Kidney epithelial cell (primary cell): ENCODE data around the gene HNF1A. TPM values are rescaled to one million over a fixed set of nuclear protein-coding genes. Genes with fewer than 3 reads are reported as not detected.

Experiments
- DNase-seq: peaks from one replicate; pipeline ENCODE4 v3.0.0-alpha.2; 2010; ENCODE audit warnings: low read depth
- H3K27me3 ChIP-seq: 2 replicates; pipeline ENCODE4 v1.6.0; 2011; ENCODE audit warnings: low read length; ENCODE audit not compliant: control insufficient read depth, insufficient read depth
- H3K36me3 ChIP-seq: 2 replicates; pipeline ENCODE4 v1.5.1; 2011; ENCODE audit warnings: low read length; ENCODE audit not compliant: control insufficient read depth, insufficient read depth
- H3K4me3 ChIP-seq: 2 replicates; pipeline ENCODE4 v1.5.1; 2011; ENCODE audit warnings: low read depth, mild to moderate bottlenecking, control low read depth, low read length
- total RNA-seq: library from RNA; depleted of rRNA; stranded (reverse); fragments of >200 nt; gene quantifications from 2 replicates; pipeline ENCODE4 v1.2.3, GENCODE V29; 2015
- TF ChIP-seq, protein P1 (sequence below): IDR thresholded peaks from 2 replicates; pipeline ENCODE4 v1.5.1; 2011; ENCODE audit warnings: mild to moderate bottlenecking, moderate library complexity, low read length, control low read depth, inconsistent platforms; ENCODE audit not compliant: insufficient read depth, poor library complexity, severe bottlenecking

HNF1A gene
- total RNA-seq, 1 donor from 2014 or later = 0.25 TPM

DNA sequence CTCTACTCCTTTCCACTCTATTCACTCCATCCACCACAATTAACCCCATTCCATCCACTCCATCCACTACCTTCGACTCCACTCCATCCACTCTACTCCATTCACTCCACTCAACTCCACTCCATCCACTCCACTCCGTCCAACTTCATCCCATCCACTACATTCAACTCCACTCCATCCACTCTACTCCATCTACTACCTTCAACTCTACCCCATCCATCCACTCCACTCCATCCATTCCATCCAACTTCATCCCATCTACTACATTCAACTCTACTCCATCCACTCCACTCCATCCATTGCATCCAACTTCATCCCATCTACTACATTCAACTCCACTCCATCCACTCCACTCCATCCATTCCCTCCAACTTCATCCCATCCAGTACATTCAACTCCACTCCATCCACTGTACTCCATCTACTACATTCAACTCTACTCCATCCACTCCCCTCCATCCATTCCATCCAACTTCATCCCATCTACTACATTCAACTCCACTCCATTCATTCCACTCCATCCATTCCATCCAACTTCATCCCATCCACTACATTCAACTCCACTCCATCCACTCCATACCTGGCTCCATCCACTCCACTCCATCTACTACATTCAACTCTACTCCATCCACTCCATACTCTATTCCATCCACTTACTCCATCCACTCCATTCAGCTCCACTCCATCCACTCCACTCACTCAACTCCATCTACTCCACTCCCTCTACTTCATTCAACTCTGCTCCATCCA lies 16.4 kb downstream of the HNF1A start:
- H3K27me3 ChIP-seq = no peaks in the 10 kb centered on the region
- H3K4me3 ChIP-seq = no peak overlapping the region
- no peaks in the 10 kb centered on the region for H3K36me3 ChIP-seq
- no peak for DNase-seq
- TF ChIP-seq, protein P1, sequence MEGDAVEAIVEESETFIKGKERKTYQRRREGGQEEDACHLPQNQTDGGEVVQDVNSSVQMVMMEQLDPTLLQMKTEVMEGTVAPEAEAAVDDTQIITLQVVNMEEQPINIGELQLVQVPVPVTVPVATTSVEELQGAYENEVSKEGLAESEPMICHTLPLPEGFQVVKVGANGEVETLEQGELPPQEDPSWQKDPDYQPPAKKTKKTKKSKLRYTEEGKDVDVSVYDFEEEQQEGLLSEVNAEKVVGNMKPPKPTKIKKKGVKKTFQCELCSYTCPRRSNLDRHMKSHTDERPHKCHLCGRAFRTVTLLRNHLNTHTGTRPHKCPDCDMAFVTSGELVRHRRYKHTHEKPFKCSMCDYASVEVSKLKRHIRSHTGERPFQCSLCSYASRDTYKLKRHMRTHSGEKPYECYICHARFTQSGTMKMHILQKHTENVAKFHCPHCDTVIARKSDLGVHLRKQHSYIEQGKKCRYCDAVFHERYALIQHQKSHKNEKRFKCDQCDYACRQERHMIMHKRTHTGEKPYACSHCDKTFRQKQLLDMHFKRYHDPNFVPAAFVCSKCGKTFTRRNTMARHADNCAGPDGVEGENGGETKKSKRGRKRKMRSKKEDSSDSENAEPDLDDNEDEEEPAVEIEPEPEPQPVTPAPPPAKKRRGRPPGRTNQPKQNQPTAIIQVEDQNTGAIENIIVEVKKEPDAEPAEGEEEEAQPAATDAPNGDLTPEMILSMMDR = no peak

DNA sequence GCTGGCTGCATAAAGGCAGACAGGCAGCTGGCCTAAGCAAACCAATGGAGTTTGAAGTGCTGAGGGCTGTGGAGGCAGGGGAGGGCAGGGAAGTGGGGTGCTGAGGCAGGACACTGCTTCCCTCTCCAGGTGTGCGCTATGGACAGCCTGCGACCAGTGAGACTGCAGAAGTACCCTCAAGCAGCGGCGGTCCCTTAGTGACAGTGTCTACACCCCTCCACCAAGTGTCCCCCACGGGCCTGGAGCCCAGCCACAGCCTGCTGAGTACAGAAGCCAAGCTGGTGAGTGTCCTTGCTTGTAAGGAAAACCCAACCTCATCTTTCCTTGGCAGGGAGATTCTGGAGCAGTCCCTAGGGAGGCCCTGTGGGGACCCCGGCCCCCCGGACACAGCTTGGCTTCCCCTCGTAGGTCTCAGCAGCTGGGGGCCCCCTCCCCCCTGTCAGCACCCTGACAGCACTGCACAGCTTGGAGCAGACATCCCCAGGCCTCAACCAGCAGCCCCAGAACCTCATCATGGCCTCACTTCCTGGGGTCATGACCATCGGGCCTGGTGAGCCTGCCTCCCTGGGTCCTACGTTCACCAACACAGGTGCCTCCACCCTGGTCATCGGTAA lies 17.9 kb downstream of the HNF1A start:
- TF ChIP-seq, protein P1 = no peak

DNA sequence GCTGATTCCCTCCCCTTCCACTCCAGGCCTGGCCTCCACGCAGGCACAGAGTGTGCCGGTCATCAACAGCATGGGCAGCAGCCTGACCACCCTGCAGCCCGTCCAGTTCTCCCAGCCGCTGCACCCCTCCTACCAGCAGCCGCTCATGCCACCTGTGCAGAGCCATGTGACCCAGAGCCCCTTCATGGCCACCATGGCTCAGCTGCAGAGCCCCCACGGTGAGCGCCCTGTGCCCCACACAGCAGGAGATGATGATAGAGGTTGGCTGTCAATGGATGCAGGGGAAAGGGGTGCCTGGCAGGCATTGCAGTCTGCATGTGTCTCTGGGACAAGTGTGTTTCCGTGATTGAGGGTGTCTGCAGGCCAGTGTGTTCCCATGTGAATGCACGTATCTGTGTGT lies 19.1 kb downstream of the HNF1A start:
- TF ChIP-seq, protein P1 = no peak
- Histone ChIP-seq H3K36me3 (no peaks in the 10 kb centered on the region), H3K4me3 (no peak overlapping the region), H3K27me3 (no peaks in the 10 kb centered on the region)
- no peak for DNase-seq

More for the DNA sequence above, 17.9 kb downstream of the HNF1A start:
- no peak for DNase-seq
- no peaks in the 10 kb centered on the region for H3K36me3 ChIP-seq
- H3K4me3 ChIP-seq = no peak overlapping the region
- no peaks in the 10 kb centered on the region for H3K27me3 ChIP-seq

DNA sequence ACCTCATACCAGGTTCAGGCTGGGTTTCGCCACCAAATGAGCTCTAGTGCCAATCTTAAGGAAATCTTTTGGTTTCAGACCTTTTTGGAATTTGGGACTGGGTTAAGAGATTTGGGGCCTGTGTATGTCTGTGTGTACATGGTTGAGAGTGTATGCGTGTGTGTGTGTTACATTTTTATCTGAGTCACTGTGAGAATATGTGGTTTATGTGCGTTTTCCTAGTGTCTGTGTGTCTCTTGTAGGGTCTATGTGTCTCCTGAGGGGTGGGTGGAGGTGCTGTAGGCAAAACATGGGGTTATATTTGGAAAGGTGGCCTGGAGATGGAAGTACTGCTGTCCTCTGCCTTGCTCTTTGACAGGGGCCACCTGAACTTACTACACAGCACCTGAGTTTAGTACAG lies 20.1 kb downstream of the HNF1A start:
- Histone ChIP-seq H3K36me3 (no peaks in the 10 kb centered on the region), H3K4me3 (no peak overlapping the region), H3K27me3 (no peaks in the 10 kb centered on the region)
- no peak for DNase-seq
- TF ChIP-seq, protein P1 = no peak

DNA sequence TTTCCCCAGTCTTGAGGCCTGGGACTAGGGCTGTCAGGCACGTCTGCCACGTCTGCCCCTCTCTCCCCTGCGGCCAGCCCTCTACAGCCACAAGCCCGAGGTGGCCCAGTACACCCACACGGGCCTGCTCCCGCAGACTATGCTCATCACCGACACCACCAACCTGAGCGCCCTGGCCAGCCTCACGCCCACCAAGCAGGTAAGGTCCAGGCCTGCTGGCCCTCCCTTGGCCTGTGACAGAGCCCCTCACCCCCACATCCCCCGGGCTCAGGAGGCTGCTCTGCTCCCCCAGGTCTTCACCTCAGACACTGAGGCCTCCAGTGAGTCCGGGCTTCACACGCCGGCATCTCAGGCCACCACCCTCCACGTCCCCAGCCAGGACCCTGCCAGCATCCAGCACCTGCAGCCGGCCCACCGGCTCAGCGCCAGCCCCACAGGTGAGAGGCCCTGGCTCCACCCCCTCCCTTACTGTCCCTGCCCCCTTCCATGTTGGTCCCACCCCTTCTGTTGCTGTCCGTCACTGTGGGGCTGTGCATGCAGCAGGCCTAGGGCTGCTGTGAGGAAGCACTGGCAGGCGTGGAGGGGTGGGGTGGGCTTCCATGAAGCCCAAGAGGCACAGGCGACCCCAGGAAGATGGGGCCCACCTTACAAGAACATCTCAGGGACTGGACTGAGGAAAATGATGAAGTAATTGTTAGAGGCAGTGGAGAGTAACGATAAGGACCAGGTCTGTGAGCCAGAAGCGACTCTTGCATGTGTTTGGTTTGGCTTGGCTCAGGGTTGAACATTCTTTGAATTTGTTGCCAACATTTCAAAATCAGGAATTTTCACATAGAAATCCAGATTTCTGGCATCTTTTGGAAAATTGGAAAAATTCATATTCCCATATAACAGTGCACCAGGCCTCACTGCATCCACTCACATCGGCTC lies 21.1 kb downstream of the HNF1A start:
- DNase-seq = no peak
- H3K4me3 ChIP-seq = no peak overlapping the region
- H3K36me3 ChIP-seq = no peaks in the 10 kb centered on the region
- TF ChIP-seq, protein P1 = no peak
- no peaks in the 10 kb centered on the region for H3K27me3 ChIP-seq
